ENCODE data around the gene PTPRB.

The PTPRB gene

DNA sequence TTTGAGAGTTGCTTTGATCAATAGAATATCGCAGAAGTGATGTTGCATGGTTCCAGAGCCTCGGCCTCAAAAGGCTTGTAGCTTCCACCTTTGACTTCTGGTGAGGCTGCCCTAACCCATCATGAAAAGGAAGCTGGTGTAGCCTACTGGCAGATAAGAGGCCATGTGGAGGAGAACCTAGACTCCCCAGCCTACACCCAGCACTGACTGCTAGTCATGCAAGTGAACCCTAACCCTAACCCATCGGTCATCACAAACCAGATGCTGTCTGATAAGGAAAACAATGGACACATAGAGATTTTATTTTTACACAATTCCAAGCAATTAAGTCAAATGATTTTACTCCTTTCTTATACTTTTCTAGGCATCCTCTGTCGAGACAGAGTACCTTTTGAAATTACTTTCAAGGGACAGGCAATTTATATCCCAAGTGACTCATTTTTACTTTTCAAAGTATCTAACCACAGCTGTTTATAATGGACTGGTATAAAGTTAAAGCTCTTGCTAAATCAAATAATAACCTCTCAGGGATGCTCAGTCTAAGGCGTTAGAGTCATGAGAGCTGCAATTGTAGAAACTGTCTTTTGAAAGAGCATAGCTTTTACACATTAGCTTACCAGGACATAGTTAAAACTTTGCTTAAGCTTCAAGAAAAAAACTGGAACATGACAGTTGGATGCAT is 17.6 kb downstream of the PTPRB start:
- TF ChIP-seq, protein P1, sequence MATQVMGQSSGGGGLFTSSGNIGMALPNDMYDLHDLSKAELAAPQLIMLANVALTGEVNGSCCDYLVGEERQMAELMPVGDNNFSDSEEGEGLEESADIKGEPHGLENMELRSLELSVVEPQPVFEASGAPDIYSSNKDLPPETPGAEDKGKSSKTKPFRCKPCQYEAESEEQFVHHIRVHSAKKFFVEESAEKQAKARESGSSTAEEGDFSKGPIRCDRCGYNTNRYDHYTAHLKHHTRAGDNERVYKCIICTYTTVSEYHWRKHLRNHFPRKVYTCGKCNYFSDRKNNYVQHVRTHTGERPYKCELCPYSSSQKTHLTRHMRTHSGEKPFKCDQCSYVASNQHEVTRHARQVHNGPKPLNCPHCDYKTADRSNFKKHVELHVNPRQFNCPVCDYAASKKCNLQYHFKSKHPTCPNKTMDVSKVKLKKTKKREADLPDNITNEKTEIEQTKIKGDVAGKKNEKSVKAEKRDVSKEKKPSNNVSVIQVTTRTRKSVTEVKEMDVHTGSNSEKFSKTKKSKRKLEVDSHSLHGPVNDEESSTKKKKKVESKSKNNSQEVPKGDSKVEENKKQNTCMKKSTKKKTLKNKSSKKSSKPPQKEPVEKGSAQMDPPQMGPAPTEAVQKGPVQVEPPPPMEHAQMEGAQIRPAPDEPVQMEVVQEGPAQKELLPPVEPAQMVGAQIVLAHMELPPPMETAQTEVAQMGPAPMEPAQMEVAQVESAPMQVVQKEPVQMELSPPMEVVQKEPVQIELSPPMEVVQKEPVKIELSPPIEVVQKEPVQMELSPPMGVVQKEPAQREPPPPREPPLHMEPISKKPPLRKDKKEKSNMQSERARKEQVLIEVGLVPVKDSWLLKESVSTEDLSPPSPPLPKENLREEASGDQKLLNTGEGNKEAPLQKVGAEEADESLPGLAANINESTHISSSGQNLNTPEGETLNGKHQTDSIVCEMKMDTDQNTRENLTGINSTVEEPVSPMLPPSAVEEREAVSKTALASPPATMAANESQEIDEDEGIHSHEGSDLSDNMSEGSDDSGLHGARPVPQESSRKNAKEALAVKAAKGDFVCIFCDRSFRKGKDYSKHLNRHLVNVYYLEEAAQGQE (IDR thresholded peaks at IDR 0.05; ENCODE audit: low read depth): no peak
- no peak for TF ChIP-seq ZBTB7A (IDR thresholded peaks at IDR 0.05; ENCODE audit: low read depth)
- TF ChIP-seq FOXM1 (IDR thresholded peaks at IDR 0.05; ENCODE audit: borderline replicate concordance, low read depth): no peak
- TF ChIP-seq NFIC (IDR thresholded peaks at IDR 0.05): no peak
- TF ChIP-seq YY1 (IDR thresholded peaks at IDR 0.05; ENCODE audit: low read depth): no peak
- TF ChIP-seq CREB1 (IDR thresholded peaks at IDR 0.05; ENCODE audit: low read depth): no peak
- no peak for TF ChIP-seq TCF12 (IDR thresholded peaks at IDR 0.05; ENCODE audit: low read depth)
- TF ChIP-seq CEBPB (IDR thresholded peaks at IDR 0.05): no peak
- TF ChIP-seq EP300 (IDR thresholded peaks at IDR 0.05; ENCODE audit: borderline replicate concordance): no peak
- TF ChIP-seq TAF1 (IDR thresholded peaks at IDR 0.05; ENCODE audit: low read depth): no peak
- no peak for TF ChIP-seq EGR1 (IDR thresholded peaks at IDR 0.05)
- TF ChIP-seq, protein P2, sequence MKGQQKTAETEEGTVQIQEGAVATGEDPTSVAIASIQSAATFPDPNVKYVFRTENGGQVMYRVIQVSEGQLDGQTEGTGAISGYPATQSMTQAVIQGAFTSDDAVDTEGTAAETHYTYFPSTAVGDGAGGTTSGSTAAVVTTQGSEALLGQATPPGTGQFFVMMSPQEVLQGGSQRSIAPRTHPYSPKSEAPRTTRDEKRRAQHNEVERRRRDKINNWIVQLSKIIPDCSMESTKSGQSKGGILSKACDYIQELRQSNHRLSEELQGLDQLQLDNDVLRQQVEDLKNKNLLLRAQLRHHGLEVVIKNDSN (IDR thresholded peaks at IDR 0.05): no peak
- TF ChIP-seq, protein P3, sequence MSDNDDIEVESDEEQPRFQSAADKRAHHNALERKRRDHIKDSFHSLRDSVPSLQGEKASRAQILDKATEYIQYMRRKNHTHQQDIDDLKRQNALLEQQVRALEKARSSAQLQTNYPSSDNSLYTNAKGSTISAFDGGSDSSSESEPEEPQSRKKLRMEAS (IDR thresholded peaks at IDR 0.05): no peak
- TF ChIP-seq TEAD4 (IDR thresholded peaks at IDR 0.05): no peak
- TF ChIP-seq RAD21 (IDR thresholded peaks at IDR 0.05; ENCODE audit: low read depth): no peak

DNA sequence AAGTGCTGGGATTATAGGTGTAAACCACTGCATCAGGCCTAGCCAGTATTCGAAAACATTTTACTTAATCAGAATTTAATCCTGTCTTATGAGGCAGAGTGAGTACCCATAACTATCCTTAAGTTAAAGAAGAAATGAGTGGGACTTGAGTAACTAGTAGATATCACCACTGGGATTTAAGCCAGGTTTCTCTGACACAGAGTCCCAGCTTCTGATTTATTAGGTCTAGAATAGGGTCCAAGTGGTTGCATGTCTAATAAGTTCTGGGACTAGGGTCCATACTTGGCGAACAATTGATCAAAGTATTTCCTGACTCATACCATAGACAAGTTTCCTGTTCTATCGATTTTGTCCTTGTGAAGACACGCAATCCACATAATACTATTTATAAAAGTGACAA is 18.9 kb downstream of the PTPRB start:
- TF ChIP-seq CREB1 (IDR thresholded peaks at IDR 0.05; ENCODE audit: low read depth) (no peak), EGR1 (IDR thresholded peaks at IDR 0.05) (no peak), NFIC (IDR thresholded peaks at IDR 0.05) (no peak), TCF12 (IDR thresholded peaks at IDR 0.05; ENCODE audit: low read depth) (no peak), TEAD4 (IDR thresholded peaks at IDR 0.05) (no peak), CEBPB (IDR thresholded peaks at IDR 0.05) (no peak), EP300 (IDR thresholded peaks at IDR 0.05; ENCODE audit: borderline replicate concordance) (no peak), ZBTB7A (IDR thresholded peaks at IDR 0.05; ENCODE audit: low read depth) (no peak), RAD21 (IDR thresholded peaks at IDR 0.05; ENCODE audit: low read depth) (no peak)
- TF ChIP-seq, protein P1 (IDR thresholded peaks at IDR 0.05; ENCODE audit: low read depth): no peak

DNA sequence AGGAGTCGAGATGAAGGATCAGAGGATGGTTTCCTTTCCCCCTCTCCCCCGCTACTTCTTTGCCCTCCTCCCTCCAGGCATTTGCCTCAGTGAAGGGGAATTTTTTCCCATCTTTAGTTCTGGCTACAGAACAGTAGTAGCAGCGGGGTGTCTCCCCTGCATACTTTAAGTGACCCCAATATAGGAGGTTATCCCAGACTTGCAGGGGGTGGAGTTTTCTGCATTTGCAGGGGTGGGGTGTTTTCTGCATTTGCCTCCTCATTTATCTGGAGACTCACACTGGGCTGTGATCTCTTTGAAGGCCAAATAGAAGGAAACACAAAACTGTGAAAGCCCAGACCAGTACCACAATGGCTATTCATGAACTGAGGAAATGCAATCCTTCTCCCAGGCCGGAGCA is 19.8 kb downstream of the PTPRB start:
- TF ChIP-seq CREB1 (IDR thresholded peaks at IDR 0.05; ENCODE audit: low read depth) (no peak), EGR1 (IDR thresholded peaks at IDR 0.05) (no peak), EP300 (IDR thresholded peaks at IDR 0.05; ENCODE audit: borderline replicate concordance) (no peak), NFIC (IDR thresholded peaks at IDR 0.05) (no peak), TCF12 (IDR thresholded peaks at IDR 0.05; ENCODE audit: low read depth) (no peak), CEBPB (IDR thresholded peaks at IDR 0.05) (no peak), YY1 (IDR thresholded peaks at IDR 0.05; ENCODE audit: low read depth) (no peak), TEAD4 (IDR thresholded peaks at IDR 0.05) (no peak), ZBTB7A (IDR thresholded peaks at IDR 0.05; ENCODE audit: low read depth) (no peak), TAF1 (IDR thresholded peaks at IDR 0.05; ENCODE audit: low read depth) (no peak), FOXM1 (IDR thresholded peaks at IDR 0.05; ENCODE audit: borderline replicate concordance, low read depth) (no peak), RAD21 (IDR thresholded peaks at IDR 0.05; ENCODE audit: low read depth) (no peak)
- TF ChIP-seq, protein P2 (IDR thresholded peaks at IDR 0.05): no peak
- TF ChIP-seq, protein P1 (IDR thresholded peaks at IDR 0.05; ENCODE audit: low read depth): no peak
- TF ChIP-seq, protein P3 (IDR thresholded peaks at IDR 0.05): no peak
